HCT116 (cell line): ENCODE data around the gene CTNNAL1. TPM values are rescaled to one million over a fixed set of nuclear protein-coding genes. Genes with fewer than 3 reads are reported as not detected.

Source experiments
- ATAC-seq: fragments of 200-7000 bp; cut with Tn5 transposase; 2 replicates; pipeline ENCODE4 v1.9.1; 2020; ENCODE audit warnings: mild to moderate bottlenecking, moderate library complexity
- BruUV-seq: library from RNA; stranded (reverse); fragments of 400-500 nt; replicated peaks from 2 replicates; lab custom pipeline; 2021; lab: Mats Ljungman, UMichigan
- CTCF ChIA-PET: fragments of 300-600 bp; sonication (Branson Sonifier 250); formaldehyde crosslinking; loops from one replicate; lab custom pipeline; 2021; ENCODE audit warnings: antibody characterized with exemption; lab: Charles Lee
- POLR2A ChIA-PET: fragments of 300-600, 350-600 bp; sonication (Branson Sonifier 250); formaldehyde crosslinking; loops from one replicate; lab custom pipeline; 2021; ENCODE audit warnings: antibody characterized with exemption; lab: Charles Lee
- RAD21 ChIA-PET, 2 experiments: fragments of 300-600 bp; sonication (Branson Sonifier 250); formaldehyde crosslinking; loops; one replicate each; lab custom pipeline; 2023; ENCODE audit warnings: low total read pairs in 2 of 2; ENCODE audit not compliant: uncharacterized antibody in 2 of 2, unreplicated experiment in 2 of 2, low non-redundant PET in 1 of 2; lab: Charles Lee
- DNase-seq: peaks from one replicate; pipeline ENCODE4 v3.0.0-alpha.2; 2010; ENCODE audit warnings: low read depth, low spot score
- H2AFZ ChIP-seq: fragments of 200-600 bp; shearing (Covaris generic), sonication (generic); 2 replicates; pipeline ENCODE4 v1.6.1; 2017; ENCODE audit warnings: low read depth, mixed run types, mixed read lengths, antibody characterized with exemption, low read length; ENCODE audit not compliant: poor library complexity, severe bottlenecking
- H3K27ac ChIP-seq: 2 replicates; pipeline ENCODE4 v1.5.1; 2012; ENCODE audit warnings: low read depth, low read length
- H3K27me3 ChIP-seq: fragments of 200-600 bp; sonication (generic); 2 replicates; pipeline ENCODE4 v1.6.1; 2016; ENCODE audit warnings: mixed run types, low read length, mixed read lengths; ENCODE audit not compliant: insufficient read depth
- H3K36me3 ChIP-seq, 2 experiments: fragments of 200-500 bp in 1 of 2; fragments of 200-600 bp in 1 of 2; sonication (Bioruptor generic) in 1 of 2; sonication (generic) in 1 of 2; 2 replicates each; pipeline versions ENCODE4 v1.5.1 to v1.6.1; 2014 to 2016; ENCODE audit warnings: low read length in 2 of 2, inconsistent platforms in 1 of 2, mixed read lengths in 1 of 2, mixed run types in 1 of 2; ENCODE audit not compliant: insufficient read depth in 2 of 2, control insufficient read depth in 1 of 2
- H3K4me1 ChIP-seq, 2 experiments: fragments of 200-600 bp in 1 of 2; sonication (generic) in 1 of 2; 2 replicates each; pipeline versions ENCODE4 v1.5.1 to v1.6.1; 2012 to 2017; ENCODE audit warnings: low read length in 2 of 2, inconsistent platforms in 1 of 2, mild to moderate bottlenecking in 1 of 2, mixed read lengths in 1 of 2, mixed run types in 1 of 2, moderate library complexity in 1 of 2; ENCODE audit not compliant: insufficient read depth in 2 of 2, control insufficient read depth in 1 of 2
- H3K4me2 ChIP-seq: fragments of 200-600 bp; sonication (generic); 2 replicates; pipeline ENCODE4 v1.6.1; 2017; ENCODE audit warnings: mixed run types, low read length, mixed read lengths
- H3K4me3 ChIP-seq, 2 experiments: fragments of 200-600 bp in 1 of 2; sonication (generic) in 1 of 2; replicated peaks in 1 of 2; 2 replicates each; pipeline ENCODE4 v1.5.1; 2011 to 2016; ENCODE audit warnings: low read length in 2 of 2, control low read depth in 1 of 2, low read depth in 1 of 2, mild to moderate bottlenecking in 1 of 2, mixed read lengths in 1 of 2, mixed run types in 1 of 2
- H3K79me2 ChIP-seq: fragments of 200-600 bp; sonication (generic); 2 replicates; pipeline ENCODE4 v1.6.1; 2017; ENCODE audit warnings: mild to moderate bottlenecking, mixed run types, low read length, moderate library complexity, mixed read lengths; ENCODE audit not compliant: insufficient read depth
- H3K9ac ChIP-seq: fragments of 200-600 bp; sonication (generic); 2 replicates; pipeline ENCODE4 v1.6.1; 2016; ENCODE audit warnings: low read length, mixed read lengths
- H3K9me2 ChIP-seq: fragments of 200-600 bp; sonication (generic), shearing (Covaris generic); 2 replicates; pipeline ENCODE4 v1.6.1; 2017; ENCODE audit warnings: mixed run types, mild to moderate bottlenecking, moderate library complexity; ENCODE audit not compliant: insufficient read depth
- H3K9me3 ChIP-seq, 2 experiments: fragments of 200-500 bp in 1 of 2; fragments of 200-600 bp in 1 of 2; sonication (Bioruptor generic) in 1 of 2; sonication (generic) in 1 of 2; 2 replicates each; pipeline ENCODE4 v1.6.1; 2014 to 2017; ENCODE audit warnings: low read length in 2 of 2, mixed read lengths in 2 of 2, inconsistent platforms in 1 of 2, low read depth in 1 of 2, mild to moderate bottlenecking in 1 of 2, mixed run types in 1 of 2, moderate library complexity in 1 of 2; ENCODE audit not compliant: control insufficient read depth in 1 of 2, insufficient read depth in 1 of 2
- H4K20me1 ChIP-seq: fragments of 200-600 bp; sonication (generic), shearing (Covaris generic); 2 replicates; pipeline ENCODE4 v1.6.1; 2017; ENCODE audit warnings: mixed run types, mild to moderate bottlenecking, moderate library complexity; ENCODE audit not compliant: insufficient read depth
- CEBPB ChIP-seq: IDR thresholded peaks from 2 replicates; pipeline ENCODE4 v1.6.1; 2012; ENCODE audit warnings: low read depth
- ELF1 ChIP-seq: IDR thresholded peaks from 2 replicates; pipeline ENCODE4 v1.6.1; 2012; ENCODE audit warnings: low read depth, borderline replicate concordance
- EZH2 ChIP-seq: fragments of 200-600 bp; sonication (generic); IDR thresholded peaks from 2 replicates; pipeline ENCODE4 v1.6.1; 2017; ENCODE audit warnings: antibody characterized with exemption, mixed run types
- POLR2A ChIP-seq: IDR thresholded peaks from 2 replicates; pipeline ENCODE4 v1.7.0; 2011; ENCODE audit warnings: borderline replicate concordance; ENCODE audit not compliant: insufficient read depth, insufficient read length; ENCODE audit errors: extremely low read depth
- SRF ChIP-seq: IDR thresholded peaks from 2 replicates; pipeline ENCODE4 v1.6.1; 2012; ENCODE audit warnings: low read depth
- TCF7L2 ChIP-seq: IDR thresholded peaks from 2 replicates; pipeline ENCODE4 v1.7.0; 2011; ENCODE audit warnings: borderline replicate concordance, inconsistent platforms; ENCODE audit not compliant: insufficient read depth, insufficient read length; ENCODE audit errors: extremely low read depth
- ZNF274 ChIP-seq: fragments of 200-500 bp; sonication (Bioruptor generic); IDR thresholded peaks from 2 replicates; pipeline ENCODE4 v1.6.1; 2014; ENCODE audit warnings: mild to moderate bottlenecking, low read depth, low read length, inconsistent platforms
- intact Hi-C: fragments of 100-400 bp; cut with micrococcal nuclease; formaldehyde crosslinking; loops from 2 replicates; pipeline ENCODE4 v1.10.0; 2022
- total RNA-seq: library from RNA; stranded (reverse); gene quantifications from one replicate; pipeline ENCODE4 v1.2.1, GENCODE V29; 2021; ENCODE audit not compliant: unreplicated experiment
- TF ChIP-seq, protein P1 (sequence below): IDR thresholded peaks from 2 replicates; pipeline ENCODE4 v1.6.1; 2011; ENCODE audit warnings: mild to moderate bottlenecking, low read length, moderate library complexity; ENCODE audit not compliant: insufficient replicate concordance; ENCODE audit errors: extremely low read depth
- TF ChIP-seq, protein P2 (sequence below): IDR thresholded peaks from 2 replicates; pipeline ENCODE4 v1.6.1; 2012

Gene CTNNAL1
- total RNA-seq, 1 experiment from 2014 or later: 87.2 TPM

DNA sequence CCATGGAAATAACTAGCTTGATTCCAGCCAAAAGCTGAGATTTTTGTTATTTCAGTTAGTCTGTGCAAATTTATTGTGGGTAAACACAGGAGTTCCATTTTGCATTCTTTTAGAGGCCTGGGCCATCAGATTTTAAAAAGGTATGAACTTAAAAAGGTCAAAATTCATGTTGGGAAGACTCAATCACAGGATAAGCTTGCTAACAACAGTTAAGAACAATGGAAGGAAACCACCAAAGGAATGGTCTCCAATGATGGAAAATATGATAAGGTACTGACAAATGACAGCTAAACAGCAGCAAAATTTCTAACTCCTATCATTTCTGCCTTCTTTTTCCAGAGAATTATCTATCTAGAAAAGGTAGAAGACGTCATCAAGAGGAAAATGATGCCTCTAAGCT, 63.1 kb downstream of the CTNNAL1 start:
- POLR2A ChIA-PET: interaction anchor here (0.7 kb wide), 1 partner anchor 113 kb away, joined by 3 read pairs; no protein-coding TSS in a partner anchor
- Histone ChIP-seq H2AFZ (no peak overlapping the region), H3K79me2 (no peaks in the 10 kb centered on the region), H4K20me1 (no peaks in the 10 kb centered on the region), H3K4me1 (no peaks in the 10 kb centered on the region), H3K9me3 (no peaks in the 10 kb centered on the region), H3K9ac (no peak overlapping the region), H3K27me3 (no peaks in the 10 kb centered on the region), H3K9me2 (no peaks in the 10 kb centered on the region), H3K36me3 (peaks cover 0 to 8% of the 10 kb centered on the region in 2 experiments; a peak in 1 of 4 replicates), H3K4me2 (no peak overlapping the region), H3K27ac (no peak overlapping the region), H3K4me3 (no peak overlapping the region)
- TF ChIP-seq SRF (no peak), CEBPB (no peak), POLR2A (no peak), EZH2 (no peak), TCF7L2 (no peak), ZNF274 (no peak), ELF1 (no peak)
- TF ChIP-seq, protein P1, sequence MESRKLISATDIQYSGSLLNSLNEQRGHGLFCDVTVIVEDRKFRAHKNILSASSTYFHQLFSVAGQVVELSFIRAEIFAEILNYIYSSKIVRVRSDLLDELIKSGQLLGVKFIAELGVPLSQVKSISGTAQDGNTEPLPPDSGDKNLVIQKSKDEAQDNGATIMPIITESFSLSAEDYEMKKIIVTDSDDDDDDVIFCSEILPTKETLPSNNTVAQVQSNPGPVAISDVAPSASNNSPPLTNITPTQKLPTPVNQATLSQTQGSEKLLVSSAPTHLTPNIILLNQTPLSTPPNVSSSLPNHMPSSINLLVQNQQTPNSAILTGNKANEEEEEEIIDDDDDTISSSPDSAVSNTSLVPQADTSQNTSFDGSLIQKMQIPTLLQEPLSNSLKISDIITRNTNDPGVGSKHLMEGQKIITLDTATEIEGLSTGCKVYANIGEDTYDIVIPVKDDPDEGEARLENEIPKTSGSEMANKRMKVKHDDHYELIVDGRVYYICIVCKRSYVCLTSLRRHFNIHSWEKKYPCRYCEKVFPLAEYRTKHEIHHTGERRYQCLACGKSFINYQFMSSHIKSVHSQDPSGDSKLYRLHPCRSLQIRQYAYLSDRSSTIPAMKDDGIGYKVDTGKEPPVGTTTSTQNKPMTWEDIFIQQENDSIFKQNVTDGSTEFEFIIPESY: no peak
- TF ChIP-seq, protein P2, sequence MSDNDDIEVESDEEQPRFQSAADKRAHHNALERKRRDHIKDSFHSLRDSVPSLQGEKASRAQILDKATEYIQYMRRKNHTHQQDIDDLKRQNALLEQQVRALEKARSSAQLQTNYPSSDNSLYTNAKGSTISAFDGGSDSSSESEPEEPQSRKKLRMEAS: no peak
- DNase-seq (no peak), ATAC-seq (no peak)
- intact Hi-C loops: loop anchor here (5.0 kb wide), 1 partner anchor 1307 kb away; the partner anchor contains the start of gene TXN
- CTCF ChIA-PET: no interaction called here
- RAD21 ChIA-PET: no interaction called here
- BruUV-seq: no TSS peak
